ENCODE measurements around the gene VIPR2.

DNA sequence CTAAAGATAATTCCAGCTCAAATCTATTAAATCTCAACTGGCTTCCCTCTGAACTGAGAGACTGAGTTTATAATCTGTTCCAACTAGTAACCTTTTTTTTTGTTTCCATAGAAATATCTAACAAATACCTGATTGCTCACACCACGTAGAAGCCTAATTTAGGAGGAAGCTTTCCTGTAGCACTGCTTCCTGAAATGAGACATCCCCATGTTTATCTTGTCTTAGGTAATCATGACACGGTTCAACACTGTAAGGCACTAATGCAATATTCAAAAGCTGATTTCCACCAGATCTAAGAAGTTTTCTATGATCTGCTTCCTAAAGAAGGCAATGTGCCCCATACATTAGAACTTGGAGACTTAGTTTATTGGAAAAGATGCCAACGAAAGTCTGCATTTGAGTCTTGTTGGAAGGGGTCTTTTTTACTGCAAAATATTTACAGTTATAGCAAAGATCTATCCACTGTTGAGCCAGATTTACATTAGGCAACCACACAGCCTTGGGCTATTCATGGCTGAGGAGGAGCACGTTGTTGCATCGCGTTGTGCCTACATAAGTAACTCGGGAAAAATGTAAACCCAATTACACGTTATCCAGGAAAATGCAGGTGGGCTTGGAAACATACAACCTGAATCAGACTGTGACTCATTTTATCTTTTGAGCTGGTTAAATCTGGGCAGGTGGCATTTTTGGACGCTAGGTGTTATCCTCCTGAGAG is 66.3 kb downstream of the VIPR2 start:
- TF ChIP-seq ZFX (IDR thresholded peaks at IDR 0.05): no peak
- TF ChIP-seq, protein P1, sequence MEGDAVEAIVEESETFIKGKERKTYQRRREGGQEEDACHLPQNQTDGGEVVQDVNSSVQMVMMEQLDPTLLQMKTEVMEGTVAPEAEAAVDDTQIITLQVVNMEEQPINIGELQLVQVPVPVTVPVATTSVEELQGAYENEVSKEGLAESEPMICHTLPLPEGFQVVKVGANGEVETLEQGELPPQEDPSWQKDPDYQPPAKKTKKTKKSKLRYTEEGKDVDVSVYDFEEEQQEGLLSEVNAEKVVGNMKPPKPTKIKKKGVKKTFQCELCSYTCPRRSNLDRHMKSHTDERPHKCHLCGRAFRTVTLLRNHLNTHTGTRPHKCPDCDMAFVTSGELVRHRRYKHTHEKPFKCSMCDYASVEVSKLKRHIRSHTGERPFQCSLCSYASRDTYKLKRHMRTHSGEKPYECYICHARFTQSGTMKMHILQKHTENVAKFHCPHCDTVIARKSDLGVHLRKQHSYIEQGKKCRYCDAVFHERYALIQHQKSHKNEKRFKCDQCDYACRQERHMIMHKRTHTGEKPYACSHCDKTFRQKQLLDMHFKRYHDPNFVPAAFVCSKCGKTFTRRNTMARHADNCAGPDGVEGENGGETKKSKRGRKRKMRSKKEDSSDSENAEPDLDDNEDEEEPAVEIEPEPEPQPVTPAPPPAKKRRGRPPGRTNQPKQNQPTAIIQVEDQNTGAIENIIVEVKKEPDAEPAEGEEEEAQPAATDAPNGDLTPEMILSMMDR (conservative IDR thresholded peaks at IDR 0.05): no peak
